ENCODE measurements around the gene TRIOBP.
"Not testable (repeated sequence)": the region's sequence is repeated elsewhere in the genome, so short reads cannot be mapped to it uniquely, and the experiment has no call there.

Gene TRIOBP

GRCh38 chr22:37775785-37776638, 79.2 kb downstream of the TRIOBP start:
- DNase-seq (ENCODE audit: low read depth) = peak; percentile 97

DNA sequence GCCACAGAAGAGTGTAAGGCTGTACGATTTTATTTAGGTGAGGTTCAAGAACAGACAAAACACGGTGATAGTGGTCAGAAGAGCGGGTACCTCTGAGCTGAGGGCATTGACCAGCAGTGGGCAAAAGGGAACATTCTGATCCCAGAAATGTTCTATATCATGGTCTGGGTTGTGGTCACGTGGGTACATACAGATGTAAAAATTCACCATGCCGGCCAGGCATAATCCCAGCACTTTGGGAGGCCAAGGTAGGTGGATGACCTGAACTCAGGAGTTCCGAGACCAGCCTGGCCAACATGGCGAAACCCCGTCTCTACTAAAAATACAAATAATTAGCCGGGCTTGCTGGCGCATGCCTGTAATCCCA, 79.8 kb downstream of the TRIOBP start:
- DNase-seq (ENCODE audit: low read depth) = no peak

DNA sequence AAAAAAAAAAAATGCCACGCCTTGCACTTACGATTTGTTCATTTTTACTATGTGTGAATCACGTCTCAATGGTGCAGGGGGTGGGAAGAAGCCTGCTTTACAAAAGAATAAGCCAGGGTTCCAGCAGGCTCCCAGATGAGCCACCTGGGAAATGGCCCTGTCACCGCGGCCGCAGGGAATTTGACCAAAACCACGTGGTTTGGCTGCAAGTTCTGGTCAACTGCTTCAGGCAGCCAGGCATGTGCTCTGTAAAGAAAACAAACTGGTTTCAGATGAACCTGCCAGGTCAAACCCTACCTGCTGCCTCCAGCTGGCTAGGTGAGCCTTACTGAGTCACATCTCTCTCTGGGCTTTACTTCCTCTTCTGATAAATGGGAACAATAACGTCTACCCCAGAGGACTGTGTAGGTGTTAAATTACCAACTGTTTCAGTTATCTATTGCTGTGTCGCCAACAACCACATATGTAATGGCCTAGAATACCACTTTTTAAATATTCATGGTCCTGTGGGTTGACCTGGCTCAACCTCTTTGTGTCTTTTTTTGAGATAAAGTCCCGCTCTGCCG, 80.4 kb downstream of the TRIOBP start:
- DNase-seq (ENCODE audit: low read depth) = peak; percentile 96

GRCh38 chr22:37778370-37779009, 81.6 kb downstream of the TRIOBP start:
- DNase-seq (ENCODE audit: low read depth) = no peak

- DNase-seq (ENCODE audit: low read depth) = peak; percentile 57
Measured at GRCh38 chr22:37781434-37782059, 84.7 kb downstream of the TRIOBP start.

DNA sequence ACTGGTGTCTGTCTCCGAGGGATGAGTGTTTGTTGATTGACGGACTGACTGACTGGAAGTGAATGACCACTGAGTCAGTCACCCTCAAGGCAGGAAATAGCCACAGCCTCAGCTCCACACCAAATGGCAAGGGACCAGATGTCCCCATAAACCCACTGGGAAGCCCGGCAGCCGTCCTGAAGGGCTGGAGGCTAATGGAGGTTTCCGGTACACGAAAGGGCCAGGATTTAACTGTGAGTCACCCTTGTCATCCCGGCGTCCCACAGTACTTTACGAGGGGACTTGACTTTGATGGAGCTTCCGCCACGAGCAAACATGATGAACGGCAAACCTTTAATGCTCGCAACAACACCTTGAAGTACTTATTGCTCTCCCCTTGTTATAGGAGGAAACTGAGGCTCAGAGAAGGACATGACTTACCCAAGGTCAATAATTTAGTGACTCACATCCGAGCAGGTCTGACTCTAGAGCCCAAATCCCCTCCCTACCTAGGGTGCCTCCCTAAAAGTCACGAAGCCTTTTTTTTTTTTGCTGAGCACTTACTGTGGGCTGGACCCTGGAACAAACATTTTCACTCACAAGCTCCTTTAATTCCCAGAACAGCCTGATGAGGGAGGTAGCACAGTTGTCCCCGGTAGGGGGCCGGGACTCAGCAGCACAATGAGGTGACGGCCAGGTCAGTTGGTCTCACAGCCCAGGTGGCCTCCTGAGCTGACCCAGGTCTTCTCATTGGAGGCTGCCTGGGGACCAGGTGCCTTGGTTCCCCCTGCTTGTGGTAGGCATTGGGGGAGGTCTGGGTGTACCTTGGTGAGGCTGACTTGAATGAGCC, 85.7 kb downstream of the TRIOBP start:
- DNase-seq (ENCODE audit: low read depth) = peak; percentile 90

- no peak for DNase-seq (ENCODE audit: low read depth)
Measured at GRCh38 chr22:37784829-37785495, 88.1 kb downstream of the TRIOBP start.

DNA sequence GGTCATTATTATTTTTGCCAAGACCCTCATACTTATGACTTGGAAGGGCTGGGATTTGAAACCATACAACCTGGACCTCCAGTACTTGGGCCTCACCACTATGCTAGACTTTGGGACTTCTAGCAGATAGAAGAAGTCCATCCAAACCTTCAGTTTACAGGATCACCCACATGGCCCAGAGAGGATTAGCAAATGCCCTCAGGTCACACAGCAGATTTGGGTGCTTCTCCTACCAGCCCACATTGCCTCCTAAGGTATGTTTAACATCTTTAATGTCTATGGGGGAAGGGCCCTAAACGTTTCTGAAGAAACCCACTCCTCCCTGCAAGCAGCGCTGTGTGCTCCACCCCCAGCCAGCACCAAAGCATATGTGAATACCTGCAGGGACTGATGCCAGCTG, 93.4 kb downstream of the TRIOBP start:
- no peak for DNase-seq (ENCODE audit: low read depth)

DNA sequence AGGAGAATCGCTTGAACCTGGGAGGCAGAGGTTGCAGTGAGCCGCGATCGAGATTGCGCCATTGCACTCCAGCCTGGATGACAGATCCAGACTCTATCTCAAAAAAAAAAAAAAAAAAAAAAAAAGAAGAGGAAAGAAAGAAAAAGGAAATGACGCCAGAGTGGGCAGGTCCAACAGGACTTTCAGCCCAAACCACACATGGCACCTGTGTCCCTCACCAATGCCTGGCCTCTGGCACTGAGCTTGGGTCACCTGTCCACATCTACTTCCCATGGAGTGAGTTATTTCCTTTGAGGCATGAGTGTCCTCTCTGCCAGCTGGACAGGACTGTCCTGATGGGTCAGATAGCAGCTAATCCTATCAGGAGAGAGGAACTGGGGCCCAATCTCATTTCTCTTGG, 95.6 kb downstream of the TRIOBP start:
- no peak for DNase-seq (ENCODE audit: low read depth)

DNA sequence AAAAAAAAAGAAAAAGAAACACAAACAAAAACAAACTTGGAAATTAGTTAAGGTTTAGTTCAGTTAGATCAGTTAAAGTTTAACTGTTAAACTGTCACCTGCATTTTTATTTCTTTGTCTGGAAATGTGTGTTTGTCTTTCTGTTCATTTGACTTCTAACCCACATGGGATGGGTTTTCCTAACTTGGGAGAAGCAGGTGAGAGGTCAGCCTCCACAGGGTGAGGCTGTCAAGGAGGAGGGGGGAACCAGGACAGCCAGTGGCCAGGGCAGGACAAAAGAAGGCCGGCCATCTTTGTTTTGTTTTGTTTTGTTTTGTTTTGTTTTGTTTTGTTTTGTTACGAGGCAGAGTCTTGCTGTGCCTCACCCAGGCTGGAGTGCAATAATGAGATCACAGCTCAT, 97.5 kb downstream of the TRIOBP start:
- DNase-seq (ENCODE audit: low read depth) = no peak

DNA sequence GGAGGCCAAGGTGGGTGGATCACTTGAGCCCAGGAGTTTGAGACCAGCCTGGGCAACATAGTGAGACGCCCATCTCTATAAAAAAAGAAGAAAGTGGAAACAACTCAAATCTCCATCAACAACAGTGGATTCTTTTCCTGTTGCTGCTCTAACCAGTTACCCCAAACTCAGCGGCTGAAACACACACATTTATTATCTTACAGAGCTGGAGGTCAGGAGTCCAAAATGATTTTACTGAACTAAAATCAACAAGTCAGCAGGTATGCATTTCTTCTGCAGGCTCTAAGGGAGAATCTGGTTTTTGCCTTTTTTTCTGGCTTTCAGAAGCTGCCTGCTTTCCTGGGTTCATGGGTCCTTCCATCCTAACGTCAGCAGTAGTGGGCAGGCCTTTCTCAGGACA, 99.2 kb downstream of the TRIOBP start:
- no peak for DNase-seq (ENCODE audit: low read depth)

- DNase-seq (ENCODE audit: low read depth) = not testable (repeated sequence)
Measured at GRCh38 chr22:37797259-37797658, 100.4 kb downstream of the TRIOBP start.

GRCh38 chr22:37797874-37798500, 101.1 kb downstream of the TRIOBP start:
- no peak for DNase-seq (ENCODE audit: low read depth)

DNA sequence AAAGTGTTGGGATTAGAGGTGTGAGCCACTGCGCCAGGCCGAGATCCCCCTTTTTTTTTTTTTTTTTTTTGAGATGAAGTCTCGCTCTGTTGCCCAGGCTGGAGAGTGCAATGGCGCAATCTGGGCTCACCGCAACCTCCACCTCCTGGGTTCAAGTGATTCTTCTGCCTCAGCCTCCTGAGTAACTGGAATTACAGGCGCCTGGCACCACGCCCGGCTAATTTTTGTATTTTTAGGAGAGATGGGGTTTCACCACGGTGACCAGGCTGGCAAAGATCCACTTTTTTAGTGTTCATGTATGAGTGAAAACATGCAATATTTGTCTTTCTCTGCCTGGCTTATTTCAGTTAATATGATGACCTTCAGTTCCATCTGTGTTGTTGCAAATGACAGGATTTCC, 103.1 kb downstream of the TRIOBP start:
- not testable (repeated sequence) for DNase-seq (ENCODE audit: low read depth)

DNA sequence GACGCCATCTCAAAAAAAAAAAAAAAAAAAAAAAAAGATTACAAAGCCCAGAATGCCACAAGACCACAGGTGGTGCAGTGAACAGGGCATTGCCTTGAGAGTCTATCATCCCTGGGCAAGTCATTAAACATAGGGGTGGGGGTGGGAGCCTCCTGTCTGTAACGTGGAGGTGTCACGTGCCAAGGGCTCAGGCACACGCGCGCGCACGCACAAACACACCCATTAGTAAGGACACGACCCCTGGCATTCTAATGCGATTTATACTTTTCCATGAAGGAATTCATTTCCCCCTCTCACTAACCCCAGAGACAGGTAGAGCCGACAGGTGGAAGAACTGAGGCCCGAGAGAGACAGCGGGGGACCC, 105.1 kb downstream of the TRIOBP start:
- no peak for DNase-seq (ENCODE audit: low read depth)

DNA sequence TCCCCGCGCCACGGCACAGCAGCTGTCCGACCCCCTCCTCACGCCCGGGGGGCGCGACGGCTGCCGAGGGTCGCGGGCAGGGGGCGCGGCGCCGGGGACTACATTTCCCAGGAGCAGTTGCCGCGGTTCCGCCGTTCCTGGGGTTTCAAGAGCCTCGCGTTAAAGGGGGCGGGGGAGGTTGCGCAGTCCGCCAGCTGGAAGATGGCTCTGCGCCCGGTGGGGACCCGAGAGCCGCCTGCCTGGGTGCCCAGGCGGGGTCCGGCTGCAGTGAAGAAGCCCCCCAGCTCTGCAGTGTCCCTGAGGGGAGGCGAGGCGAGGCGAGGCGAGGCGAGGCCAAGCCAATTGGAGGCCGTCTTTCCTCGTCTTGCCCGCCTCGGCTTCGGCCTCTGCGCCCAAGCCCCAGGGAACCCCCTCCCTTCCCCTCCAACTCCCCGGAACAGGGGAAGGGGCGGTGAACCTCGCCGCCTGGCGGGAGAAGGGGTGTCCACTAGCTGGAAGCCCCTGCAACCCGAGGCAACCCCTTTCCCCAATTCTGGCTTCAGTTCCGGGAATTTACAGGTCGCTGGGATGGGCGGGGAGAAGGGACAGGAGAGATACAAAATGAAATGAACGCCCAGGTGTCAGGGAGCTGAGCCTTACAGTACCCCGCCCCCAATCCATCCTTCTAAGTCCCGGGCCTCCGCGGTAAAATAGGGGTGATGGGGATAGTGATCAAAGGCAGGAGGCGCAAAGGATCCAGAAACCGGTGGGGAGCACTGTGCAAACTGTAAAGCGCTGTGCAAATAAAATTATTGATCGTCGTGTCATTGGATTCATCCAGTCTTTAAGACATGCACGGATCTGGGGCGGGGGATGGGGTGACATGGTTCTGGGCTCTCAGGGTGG, 105.7 kb downstream of the TRIOBP start:
- DNase-seq (ENCODE audit: low read depth) = peak; percentile 40

DNA sequence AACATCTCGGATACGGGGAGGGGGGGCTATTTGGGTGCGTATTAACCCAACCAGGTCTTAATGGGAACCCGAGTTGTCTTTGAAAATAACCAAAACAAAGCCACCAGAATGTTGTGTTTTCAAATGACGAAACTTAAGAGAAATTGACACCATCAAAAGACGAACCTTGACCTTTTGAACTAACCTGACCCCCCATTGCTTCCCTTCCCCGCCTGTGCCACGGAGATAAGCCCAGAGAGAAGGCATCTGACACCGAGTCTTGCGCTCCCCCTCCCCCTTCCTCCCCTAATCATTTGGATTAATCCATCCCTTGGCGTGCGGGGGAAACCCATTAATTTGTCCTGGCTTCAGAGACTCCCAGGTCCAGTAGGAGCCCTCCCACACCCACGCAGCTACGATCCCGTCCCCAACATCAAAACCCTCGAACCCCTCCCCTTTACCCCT, 106.4 kb downstream of the TRIOBP start:
- no peak for DNase-seq (ENCODE audit: low read depth)

DNA sequence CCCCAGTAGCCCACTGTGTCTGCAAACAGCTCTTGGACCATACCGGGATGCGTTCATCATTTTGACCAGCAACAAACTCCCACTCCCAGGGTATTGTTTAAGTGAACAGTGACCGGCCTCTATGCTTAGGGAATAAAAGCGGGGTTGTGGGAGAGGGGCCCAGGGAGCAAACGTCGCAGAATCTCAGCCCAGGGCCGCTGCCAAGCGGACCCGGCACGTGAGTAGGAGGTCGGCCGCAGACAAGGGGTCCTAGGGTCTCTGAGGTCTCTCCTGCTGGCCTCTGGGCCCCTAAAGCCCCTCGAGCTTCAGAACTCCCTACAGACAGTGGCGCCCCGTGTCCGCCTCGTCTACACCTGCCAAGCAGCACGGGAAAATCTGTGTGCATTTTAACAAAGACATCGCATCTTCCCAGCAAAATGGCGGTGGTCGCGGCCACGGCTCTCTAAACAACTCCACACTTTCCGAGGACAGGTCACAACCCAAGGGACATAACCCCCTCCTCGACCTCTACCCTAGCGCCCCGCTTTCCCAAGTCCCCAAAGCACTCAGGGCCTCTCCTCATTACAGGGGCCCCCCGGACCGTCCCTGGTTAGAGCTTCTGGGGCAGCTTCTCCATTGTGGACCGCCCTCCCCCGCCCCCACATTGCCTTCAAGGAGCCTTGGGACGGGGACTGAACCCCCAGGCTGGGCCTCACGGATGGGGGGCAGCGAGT, 106.9 kb downstream of the TRIOBP start:
- DNase-seq (ENCODE audit: low read depth) = no peak

GRCh38 chr22:37804352-37804880, 107.6 kb downstream of the TRIOBP start:
- no peak for DNase-seq (ENCODE audit: low read depth)

Data from ELR (cell line).